Ishikawa (cell line): Measurements from ENCODE around the gene SMOC1.

ENCODE experiments used
- CEBPB ChIP-seq: IDR thresholded peaks from 2 replicates; pipeline ENCODE4 v1.6.1; 2012
- EP300 ChIP-seq: IDR thresholded peaks from 2 replicates; pipeline ENCODE4 v1.6.1; 2012; ENCODE audit warnings: borderline replicate concordance
- FOXM1 ChIP-seq: IDR thresholded peaks from 2 replicates; pipeline ENCODE4 v1.6.1; 2012; ENCODE audit warnings: low read depth, borderline replicate concordance
- MAX ChIP-seq: IDR thresholded peaks from 2 replicates; pipeline ENCODE4 v1.6.1; 2012
- NFIC ChIP-seq: IDR thresholded peaks from 2 replicates; pipeline ENCODE4 v1.6.1; 2012
- RAD21 ChIP-seq: IDR thresholded peaks from 2 replicates; pipeline ENCODE4 v1.6.1; 2012; ENCODE audit warnings: low read depth
- REST ChIP-seq: IDR thresholded peaks from 2 replicates; pipeline ENCODE4 v1.6.1; 2012; ENCODE audit warnings: low read depth, mild to moderate bottlenecking
- TAF1 ChIP-seq: IDR thresholded peaks from 2 replicates; pipeline ENCODE4 v1.6.1; 2012; ENCODE audit warnings: low read depth, mild to moderate bottlenecking
- TCF12 ChIP-seq: IDR thresholded peaks from 2 replicates; pipeline ENCODE4 v1.6.1; 2012; ENCODE audit warnings: low read depth
- TEAD4 ChIP-seq: IDR thresholded peaks from 2 replicates; pipeline ENCODE4 v1.6.1; 2012
- USF1 ChIP-seq: IDR thresholded peaks from 2 replicates; pipeline ENCODE4 v1.6.1; 2012
- YY1 ChIP-seq: IDR thresholded peaks from 2 replicates; pipeline ENCODE4 v1.6.1; 2012; ENCODE audit warnings: low read depth

DNA sequence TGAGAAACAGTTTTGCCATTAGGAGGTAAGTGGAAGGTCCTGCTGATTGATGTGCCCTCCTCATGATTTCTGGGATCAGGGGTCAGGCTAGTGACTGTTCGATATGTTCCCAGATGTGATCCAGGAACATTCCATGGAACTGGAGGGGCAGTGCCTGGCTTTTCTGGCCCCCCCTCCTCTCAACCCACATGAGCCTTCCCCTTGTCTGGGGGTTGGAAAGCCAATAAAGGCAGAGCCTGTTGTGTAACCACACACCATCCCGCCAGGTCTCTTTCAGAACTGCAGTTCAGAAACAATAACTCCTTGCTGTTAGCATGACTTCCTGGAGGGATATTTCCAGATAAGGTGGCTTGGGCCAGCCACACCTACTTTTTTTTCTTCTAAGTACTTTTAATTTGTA is 17.8 kb downstream of the SMOC1 start:
- TF ChIP-seq CEBPB (no peak), RAD21 (no peak), REST (no peak), FOXM1 (no peak), USF1 (no peak), MAX (no peak), EP300 (no peak), TAF1 (no peak), TCF12 (no peak), NFIC (no peak), YY1 (no peak), TEAD4 (no peak)
